Panc1 (cell line): ENCODE measurements around the gene RPL38. TPM values are rescaled to one million over a fixed set of nuclear protein-coding genes. Genes with fewer than 3 reads are reported as not detected.
A peak's percentile ranks its signal among the peaks of the same experiment; 100 is the strongest.

Experiments used
- ATAC-seq: fragments of 200-7000 bp; cut with Tn5 transposase; 2 replicates; pipeline ENCODE4 v1.9.1; 2020; ENCODE audit warnings: mild to moderate bottlenecking, moderate library complexity
- BruUV-seq: library from RNA; stranded (reverse); fragments of 400-500 nt; replicated peaks from 2 replicates; lab custom pipeline; 2021; lab: Mats Ljungman, UMichigan
- CTCF ChIA-PET: fragments of 300-600 bp; sonication (Branson Sonifier 250); formaldehyde crosslinking; loops from one replicate; lab custom pipeline; 2022; ENCODE audit warnings: antibody characterized with exemption; lab: Charles Lee
- POLR2A ChIA-PET: fragments of 300-600 bp; sonication (Branson Sonifier 250); formaldehyde crosslinking; loops from one replicate; lab custom pipeline; 2022; ENCODE audit warnings: antibody characterized with exemption; lab: Charles Lee
- DNase-seq: peaks from one replicate; pipeline ENCODE4 v3.0.0-alpha.2; 2010; ENCODE audit warnings: low read depth, low spot score
- H3K27ac ChIP-seq: 2 replicates; pipeline ENCODE4 v1.5.1; 2011; ENCODE audit warnings: mild to moderate bottlenecking, low read length, inconsistent platforms
- H3K27me3 ChIP-seq: fragments of 200-500 bp; sonication (Bioruptor generic); 2 replicates; pipeline ENCODE4 v1.6.0; 2014; ENCODE audit warnings: low read length, inconsistent platforms; ENCODE audit not compliant: control insufficient read depth, insufficient read depth
- H3K36me3 ChIP-seq: fragments of 200-500 bp; sonication (Bioruptor generic); 2 replicates; pipeline ENCODE4 v1.5.1; 2014; ENCODE audit warnings: inconsistent platforms, mild to moderate bottlenecking, low read length, moderate library complexity; ENCODE audit not compliant: control insufficient read depth, insufficient read depth
- H3K4me1 ChIP-seq: 2 replicates; pipeline ENCODE4 v1.5.1; 2011; ENCODE audit warnings: inconsistent platforms, mild to moderate bottlenecking, low read length, moderate library complexity; ENCODE audit not compliant: control insufficient read depth, insufficient read depth
- H3K4me3 ChIP-seq, 2 experiments: 2 replicates each; pipeline ENCODE4 v1.5.1; 2011 to 2012; ENCODE audit warnings: low read depth in 2 of 2, low read length in 2 of 2, mild to moderate bottlenecking in 2 of 2, inconsistent platforms in 1 of 2, moderate library complexity in 1 of 2
- H3K9me3 ChIP-seq: fragments of 200-500 bp; sonication (Bioruptor generic); 2 replicates; pipeline ENCODE4 v1.5.1; 2014; ENCODE audit warnings: low read depth, mild to moderate bottlenecking, inconsistent platforms, low read length, moderate library complexity; ENCODE audit not compliant: control insufficient read depth, insufficient read depth
- CTCF ChIP-seq: fragments of 450-650 bp; IDR thresholded peaks from 2 replicates; pipeline ENCODE4 v1.5.1; 2017; ENCODE audit warnings: mild to moderate bottlenecking
- POLR2AphosphoS5 ChIP-seq: IDR thresholded peaks from 2 replicates; pipeline ENCODE4 v1.6.1; 2012; ENCODE audit warnings: mild to moderate bottlenecking, low read depth, low read length, moderate library complexity
- REST ChIP-seq, 2 experiments: IDR thresholded peaks; 2 replicates each; pipeline ENCODE4 v1.6.1; 2011 to 2012; ENCODE audit warnings: low read depth in 2 of 2, control low read depth in 1 of 2, low read length in 1 of 2, mild to moderate bottlenecking in 1 of 2, moderate library complexity in 1 of 2; ENCODE audit not compliant: insufficient read depth in 1 of 2
- SIN3A ChIP-seq: IDR thresholded peaks from 2 replicates; pipeline ENCODE4 v1.6.1; 2012; ENCODE audit warnings: low read depth, mild to moderate bottlenecking, low read length, moderate library complexity, borderline replicate concordance; ENCODE audit not compliant: insufficient read depth
- TCF7L2 ChIP-seq: IDR thresholded peaks from 2 replicates; pipeline ENCODE4 v1.6.1; 2011; ENCODE audit warnings: mild to moderate bottlenecking, low read depth, low read length, inconsistent platforms
- in situ Hi-C: cut with HindIII; loops from 2 replicates; pipeline ENCODE4 v1.10.0; 2016; ENCODE audit warnings: low sequenced_read_pairs, low pct_unique_long_range_greater_than_20kb
- intact Hi-C: fragments of 100-400 bp; cut with micrococcal nuclease; formaldehyde crosslinking; loops from one replicate; pipeline ENCODE4 v1.10.0; 2022; ENCODE audit not compliant: unreplicated experiment
- total RNA-seq: library from RNA; stranded (reverse); gene quantifications from one replicate; pipeline ENCODE4 v1.2.1, GENCODE V29; 2021; ENCODE audit not compliant: unreplicated experiment

Gene RPL38
- total RNA-seq, 1 experiment from 2014 or later, result 968 TPM

GRCh38 chr17:74212209-74212912 lies 8.9 kb downstream of the RPL38 start:
- peak; percentile 14 for ATAC-seq
- Histone ChIP-seq H3K4me1 (peaks cover 50% of the 10 kb centered on the region), H3K27me3 (no peaks in the 10 kb centered on the region), H3K36me3 (peaks cover 5% of the 10 kb centered on the region; the same call in 1 of the 2 replicates), H3K9me3 (no peaks in the 10 kb centered on the region), H3K27ac (peak overlapping the region; percentile 78), H3K4me3 (peak overlapping the region; percentile 49 to 89)
- ChIA-PET POLR2A (no interaction called here), CTCF (interaction anchor here (0.5 kb wide), 2 partner anchors 10 to 90 kb away, joined by 3 to 4 read pairs; no protein-coding TSS in a partner anchor)
- intact Hi-C loops, result no loop called here
- no TSS peak for BruUV-seq
- TF ChIP-seq CTCF (no peak), POLR2AphosphoS5 (no peak)
- in situ Hi-C loops, result no loop called here
- no peak for DNase-seq

GRCh38 chr17:74212913-74213791 lies 9.7 kb downstream of the RPL38 start, which contains the start of gene TTYH2:
Gene TTYH2, plus strand, starts transcription at chr17:74213571. Its CDS starts 17 bp downstream, at chr17:74213588.
- Histone ChIP-seq H3K9me3 (no peaks in the 10 kb centered on the region), H3K27ac (peak within 1 kb of the TSS; percentile 78), H3K27me3 (no peaks in the 10 kb centered on the region), H3K4me3 (peak within 1 kb of the TSS; percentile 49 to 89), H3K36me3 (peaks cover 5% of the 10 kb centered on the region; the same call in 1 of the 2 replicates), H3K4me1 (peaks cover 45% of the 10 kb centered on the region)
- ChIA-PET POLR2A (no interaction called here), CTCF (interaction anchor here (0.5 kb wide), 2 partner anchors 9 to 89 kb away, joined by 3 to 4 read pairs; no protein-coding TSS in a partner anchor)
- BruUV-seq, result no TSS peak
- intact Hi-C loops, result no loop called here
- in situ Hi-C loops, result no loop called here
- no peak for DNase-seq
- TF ChIP-seq SIN3A (0 out of 2 replicates have a peak, but pooled peaks have one; percentile 33), TCF7L2 (no peak)
- peak; percentile 75 for ATAC-seq

GRCh38 chr17:74213861-74214391 lies 10.4 kb downstream of the RPL38 start:
- CTCF ChIA-PET, result no interaction called here
- peaks cover 5% of the 10 kb centered on the region; the same call in 1 of the 2 replicates for H3K36me3 ChIP-seq
- TF ChIP-seq REST (IDR thresholded peaks at IDR 0.05; ENCODE audit: insufficient read depth in 1 of 2, low read depth in 2 of 2, low read length in 1 of 2), result no peak
- TF ChIP-seq TCF7L2, result no peak
- TF ChIP-seq SIN3A, result no peak
- TF ChIP-seq CTCF, result no peak
- no peak for TF ChIP-seq POLR2AphosphoS5
- H3K27me3 ChIP-seq, result no peaks in the 10 kb centered on the region
- DNase-seq (no peak), ATAC-seq (no peak)
- no peaks in the 10 kb centered on the region for H3K9me3 ChIP-seq
- intact Hi-C loops (no loop called here), in situ Hi-C loops (no loop called here)
- H3K4me3 ChIP-seq, result peak overlapping the region; percentile 49 to 57
- POLR2A ChIA-PET, result no interaction called here
- no peak overlapping the region; the same call in 1 of the 2 replicates for H3K27ac ChIP-seq
- peaks cover 39% of the 10 kb centered on the region for H3K4me1 ChIP-seq
- BruUV-seq, result no TSS peak
